Measurements from ENCODE around the gene CHD8.

CHD8 gene

GRCh38 chr14:21383848-21384493, 72.0 kb downstream of the CHD8 start, which contains the start of gene SUPT16H:
SUPT16H (minus strand) TSS chr14:21384019; CDS start chr14:21383927, 92 bp downstream.
- 0 out of 2 replicates have a peak, but pooled peaks cover 4% of the 10 kb centered on the region for H4K20me1 ChIP-seq (ENCODE audit: insufficient read depth)
- H3K27me3 ChIP-seq (ENCODE audit: insufficient read depth, low read depth) = no peaks in the 10 kb centered on the region
- H3K27ac ChIP-seq = peak within 1 kb of the TSS; percentile 90
- peak within 1 kb of the TSS; percentile 73 for H2AFZ ChIP-seq (ENCODE audit: low read depth)
- H3K4me2 ChIP-seq = peak within 1 kb of the TSS; percentile 51
- no peak for TF ChIP-seq CTCF (conservative IDR thresholded peaks at IDR 0.05; ENCODE audit: low read depth, low read length)
- no peak within 1 kb of the TSS for H3K4me3 ChIP-seq (IDR thresholded peaks at IDR 0.05; ENCODE audit: insufficient read depth, low read depth, low read length)
- H3K9ac ChIP-seq = peak within 1 kb of the TSS; percentile 92
- H3K36me3 ChIP-seq (ENCODE audit: insufficient read depth) = no peaks in the 10 kb centered on the region
- H3K79me2 ChIP-seq (ENCODE audit: insufficient read depth, low read depth) = peaks cover 50% of the 10 kb centered on the region
- peaks cover 40% of the 10 kb centered on the region for H3K4me1 ChIP-seq (ENCODE audit: low read depth, poor library complexity, severe bottlenecking)

GRCh38 chr14:21382886-21383847, 72.8 kb downstream of the CHD8 start:
- Histone ChIP-seq H3K36me3 (ENCODE audit: insufficient read depth) (no peaks in the 10 kb centered on the region), H4K20me1 (ENCODE audit: insufficient read depth) (0 out of 2 replicates have a peak, but pooled peaks cover 8% of the 10 kb centered on the region), H3K9ac (peak overlapping the region; percentile 92), H3K27ac (peak overlapping the region; percentile 90), H3K4me3 (IDR thresholded peaks at IDR 0.05; ENCODE audit: insufficient read depth, low read depth, low read length) (no peak overlapping the region), H3K27me3 (ENCODE audit: insufficient read depth, low read depth) (no peaks in the 10 kb centered on the region), H2AFZ (ENCODE audit: low read depth) (peak overlapping the region; percentile 73; the same call in 1 of the 2 replicates), H3K4me2 (peak overlapping the region; percentile 51), H3K4me1 (ENCODE audit: low read depth, poor library complexity, severe bottlenecking) (peaks cover 40% of the 10 kb centered on the region), H3K79me2 (ENCODE audit: insufficient read depth, low read depth) (peaks cover 58% of the 10 kb centered on the region)
- no peak for TF ChIP-seq CTCF (conservative IDR thresholded peaks at IDR 0.05; ENCODE audit: low read depth, low read length)

GRCh38 chr14:21382095-21382494, 73.8 kb downstream of the CHD8 start:
- Histone ChIP-seq H2AFZ (ENCODE audit: low read depth) (no peak overlapping the region), H3K4me2 (peak overlapping the region; percentile 51), H3K4me1 (ENCODE audit: low read depth, poor library complexity, severe bottlenecking) (peaks cover 40% of the 10 kb centered on the region), H3K9ac (peak overlapping the region; percentile 92; the same call in 1 of the 2 replicates), H3K27me3 (ENCODE audit: insufficient read depth, low read depth) (no peaks in the 10 kb centered on the region), H3K36me3 (ENCODE audit: insufficient read depth) (no peaks in the 10 kb centered on the region), H3K4me3 (IDR thresholded peaks at IDR 0.05; ENCODE audit: insufficient read depth, low read depth, low read length) (no peak overlapping the region), H3K27ac (peak overlapping the region; percentile 90; the same call in 1 of the 2 replicates), H3K79me2 (ENCODE audit: insufficient read depth, low read depth) (peaks cover 68% of the 10 kb centered on the region), H4K20me1 (ENCODE audit: insufficient read depth) (0 out of 2 replicates have a peak, but pooled peaks cover 8% of the 10 kb centered on the region)
- TF ChIP-seq CTCF (conservative IDR thresholded peaks at IDR 0.05; ENCODE audit: low read depth, low read length) = no peak

- Histone ChIP-seq H3K27ac (no peak overlapping the region), H3K79me2 (ENCODE audit: insufficient read depth, low read depth) (peaks cover 96% of the 10 kb centered on the region), H3K27me3 (ENCODE audit: insufficient read depth, low read depth) (no peaks in the 10 kb centered on the region), H3K36me3 (ENCODE audit: insufficient read depth) (no peaks in the 10 kb centered on the region), H3K4me1 (ENCODE audit: low read depth, poor library complexity, severe bottlenecking) (peaks cover 32% of the 10 kb centered on the region), H4K20me1 (ENCODE audit: insufficient read depth) (0 out of 2 replicates have a peak, but pooled peaks cover 8% of the 10 kb centered on the region), H3K4me3 (IDR thresholded peaks at IDR 0.05; ENCODE audit: insufficient read depth, low read depth, low read length) (no peak overlapping the region), H2AFZ (ENCODE audit: low read depth) (no peak overlapping the region), H3K9ac (no peak overlapping the region), H3K4me2 (no peak overlapping the region)
- no peak for TF ChIP-seq CTCF (conservative IDR thresholded peaks at IDR 0.05; ENCODE audit: low read depth, low read length)
Observed at GRCh38 chr14:21379338-21379737, 76.6 kb downstream of the CHD8 start.

Measured in KMS-11 (cell line).